GM12878 (cell line): ENCODE data around the gene EML5. TPM values are rescaled to one million over a fixed set of nuclear protein-coding genes. Genes with fewer than 3 reads are reported as not detected.

Experiments used
- ATAC-seq: fragments of 200-7000 bp; cut with Tn5 transposase; 3 replicates; pipeline ENCODE4 v1.9.1; 2020; ENCODE audit warnings: mild to moderate bottlenecking, moderate library complexity
- BruUV-seq: library from RNA; stranded (reverse); fragments of 400-500 nt; replicated peaks from 2 replicates; lab custom pipeline; 2021; lab: Mats Ljungman, UMichigan
- CTCF ChIA-PET: fragments of 300-600 bp; sonication (Branson Sonifier 250); formaldehyde crosslinking; extraction: SDS; loops from one replicate; lab custom pipeline; 2021; ENCODE audit warnings: inconsistent platforms; lab: Yijun Ruan, JAX
- POLR2A ChIA-PET: fragments of 350-600 bp; formaldehyde crosslinking; extraction: SDS; loops from one replicate; lab custom pipeline; 2021; ENCODE audit warnings: inconsistent platforms; lab: Charles Lee
- RAD21 ChIA-PET: fragments of 300-600 bp; sonication (Branson Sonifier 250); formaldehyde crosslinking; loops from one replicate; lab custom pipeline; 2023; ENCODE audit warnings: antibody characterized with exemption; ENCODE audit not compliant: unreplicated experiment; lab: Charles Lee
- SMC1A ChIA-PET: fragments of 300-600 bp; sonication (Branson Sonifier 250); formaldehyde crosslinking; loops from one replicate; lab custom pipeline; 2023; ENCODE audit not compliant: unreplicated experiment, uncharacterized antibody; lab: Charles Lee
- DNase-seq: peaks from one replicate; pipeline ENCODE4 v3.0.0-alpha.2; 2011; ENCODE audit warnings: low read depth, low spot score
- FAIRE-seq: peaks from 3 replicates; lab custom pipeline; 2011; peaks lifted over from hg19 to GRCh38; lab: Jason Lieb, UNC
- H2AFZ ChIP-seq: 2 replicates; pipeline ENCODE4 v1.6.0; 2011; ENCODE audit warnings: low read depth, low read length, control low read depth; ENCODE audit not compliant: control insufficient read depth
- H3K27ac ChIP-seq: 2 replicates; pipeline ENCODE4 v1.5.1; 2011; ENCODE audit warnings: control low read depth; ENCODE audit not compliant: control insufficient read depth, insufficient read depth
- H3K27me3 ChIP-seq, 2 experiments: replicated peaks in 1 of 2; 2 replicates each; pipeline versions ENCODE4 v1.6.0 to v1.6.1; 2011; ENCODE audit warnings: low read length in 1 of 2; ENCODE audit not compliant: control insufficient read depth in 2 of 2, insufficient read depth in 2 of 2
- H3K36me3 ChIP-seq, 2 experiments: 2 replicates each; pipeline ENCODE4 v1.5.1; 2011; ENCODE audit warnings: low read length in 1 of 2; ENCODE audit not compliant: control insufficient read depth in 2 of 2, insufficient read depth in 2 of 2
- H3K4me1 ChIP-seq: 2 replicates; pipeline ENCODE4 v1.6.1; 2011; ENCODE audit warnings: mild to moderate bottlenecking, low read length, moderate library complexity, mixed read lengths; ENCODE audit not compliant: control insufficient read depth, insufficient read depth
- H3K4me2 ChIP-seq: 2 replicates; pipeline ENCODE4 v1.6.0; 2011; ENCODE audit warnings: control low read depth; ENCODE audit not compliant: control insufficient read depth, insufficient read depth
- H3K4me3 ChIP-seq: fragments of 200-600 bp; sonication (generic); 2 replicates; pipeline ENCODE4 v1.5.1; 2016
- H3K79me2 ChIP-seq: 2 replicates; pipeline ENCODE4 v1.6.0; 2011; ENCODE audit warnings: low read length; ENCODE audit not compliant: control insufficient read depth, insufficient read depth
- H3K9ac ChIP-seq: 2 replicates; pipeline ENCODE4 v1.8.0; 2011; ENCODE audit warnings: low read length, control low read depth, mixed read lengths; ENCODE audit not compliant: control insufficient read depth, insufficient read depth
- H3K9me3 ChIP-seq: replicated peaks from 3 replicates; pipeline ENCODE4 v1.5.1; 2011; ENCODE audit warnings: mild to moderate bottlenecking, low read length; ENCODE audit not compliant: control insufficient read depth, insufficient read depth
- H4K20me1 ChIP-seq: 2 replicates; pipeline ENCODE4 v1.6.0; 2011; ENCODE audit not compliant: control insufficient read depth, insufficient read depth
- CEBPZ ChIP-seq: fragments of 150-350 bp; IDR thresholded peaks from 2 replicates; pipeline ENCODE4 v1.6.1; 2016; ENCODE audit warnings: low read depth, low read length
- CUX1 ChIP-seq: IDR thresholded peaks from 2 replicates; pipeline ENCODE4 v1.6.1; 2012; ENCODE audit warnings: improper control_type of control experiment, low read depth, low read length; ENCODE audit not compliant: insufficient replicate concordance
- DPF2 ChIP-seq: fragments of 450-650 bp; IDR thresholded peaks from 2 replicates; pipeline ENCODE4 v1.6.1; 2017; ENCODE audit warnings: mild to moderate bottlenecking
- MTA2 ChIP-seq: fragments of 450-650 bp; IDR thresholded peaks from 2 replicates; pipeline ENCODE4 v1.6.1; 2016; ENCODE audit warnings: low read depth, mild to moderate bottlenecking, moderate library complexity
- WGBS: methylation state at CpG from one replicate; pipeline ENCODE4 v1.1.6; 2016; ENCODE audit warnings: low lambda C conversion rate; ENCODE audit not compliant: insufficient replicate concordance, insufficient coverage; ENCODE audit errors: missing lambda C conversion rate; 5-methylcytosine and 5-hydroxymethylcytosine counted together
- in situ Hi-C: fragments of 300-500 bp; cut with MboI; formaldehyde crosslinking; loops from 9 replicates; pipeline ENCODE4 v1.14.3; 2018; ENCODE audit warnings: mixed read lengths
- intact Hi-C: fragments of 100-400 bp; cut with micrococcal nuclease; formaldehyde crosslinking; loops from one replicate; pipeline ENCODE4 v1.14.2; 2022; ENCODE audit not compliant: unreplicated experiment
- polyA plus RNA-seq, 11 experiments: library from polyadenylated mRNA; depleted of rRNA in 4 of 11; unstranded in 6 of 11; stranded (reverse) in 5 of 11; fragments of >200 nt; fragmentation: Nextera tagmentation in 4 of 11; fragmentation: Illumina TruSeq in 1 of 11; extraction: Ambion mirVana in 4 of 11; extraction: Trizol in 1 of 11; gene quantifications; 1 replicate in 1 of 11; 2 replicates in 10 of 11; pipeline versions ENCODE4 v1.2.1 to v1.2.3, GENCODE V29; 2011 to 2016; ENCODE audit warnings: inconsistent platforms in 2 of 11, missing spikeins in 2 of 11, low read depth in 1 of 11
- total RNA-seq, 4 experiments: library from RNA; depleted of rRNA in 3 of 4; stranded (reverse); fragments of >200 nt in 3 of 4; fragmentation: Illumina TruSeq in 1 of 4; extraction: Trizol in 1 of 4; gene quantifications; 2 replicates each; pipeline versions ENCODE4 v1.2.1 to v1.2.3, GENCODE V29; 2013 to 2021
- TF ChIP-seq, protein P1 (sequence below): fragments of 450-650 bp; IDR thresholded peaks from 2 replicates; pipeline ENCODE4 v1.6.1; 2016; ENCODE audit warnings: mild to moderate bottlenecking, moderate library complexity, borderline replicate concordance
- TF ChIP-seq, protein P2 (sequence below): IDR thresholded peaks from 2 replicates; pipeline ENCODE4 v1.6.1; 2012; ENCODE audit warnings: low read depth, low read length, improper control_type of control experiment

EML5 gene
- total and polyA plus RNA-seq, 10 of the 15 experiments (the other 5 are each of a cell fraction or from before 2014, with no cell fraction given) = 0.08 to 0.35 (median 0.22) TPM; not detected in 1

- no peak overlapping the region for H2AFZ ChIP-seq
- RAD21 ChIA-PET = no interaction called here
- H3K9me3 ChIP-seq = no peaks in the 10 kb centered on the region
- FAIRE-seq (no peak), DNase-seq (no peak), ATAC-seq (no peak)
- H3K79me2 ChIP-seq = no peaks in the 10 kb centered on the region
- no peak overlapping the region for H3K4me2 ChIP-seq
- intact Hi-C loops = no loop called here
- CTCF ChIA-PET = no interaction called here
- no peaks in the 10 kb centered on the region for H3K4me1 ChIP-seq
- no peak overlapping the region for H3K9ac ChIP-seq
- H3K27ac ChIP-seq = no peak overlapping the region
- H3K4me3 ChIP-seq = no peak overlapping the region
- no peaks in the 10 kb centered on the region for H3K36me3 ChIP-seq
- no peaks in the 10 kb centered on the region for H3K27me3 ChIP-seq
- POLR2A ChIA-PET = no interaction called here
- SMC1A ChIA-PET = no interaction called here
- BruUV-seq = no TSS peak
- H4K20me1 ChIP-seq = no peaks in the 10 kb centered on the region
- in situ Hi-C loops = no loop called here
- 78% methylated on average over 2 of the region's 2 CpGs for WGBS
- TF ChIP-seq CEBPZ (no peak), CUX1 (no peak), MTA2 (no peak), DPF2 (no peak)
- TF ChIP-seq, protein P1, sequence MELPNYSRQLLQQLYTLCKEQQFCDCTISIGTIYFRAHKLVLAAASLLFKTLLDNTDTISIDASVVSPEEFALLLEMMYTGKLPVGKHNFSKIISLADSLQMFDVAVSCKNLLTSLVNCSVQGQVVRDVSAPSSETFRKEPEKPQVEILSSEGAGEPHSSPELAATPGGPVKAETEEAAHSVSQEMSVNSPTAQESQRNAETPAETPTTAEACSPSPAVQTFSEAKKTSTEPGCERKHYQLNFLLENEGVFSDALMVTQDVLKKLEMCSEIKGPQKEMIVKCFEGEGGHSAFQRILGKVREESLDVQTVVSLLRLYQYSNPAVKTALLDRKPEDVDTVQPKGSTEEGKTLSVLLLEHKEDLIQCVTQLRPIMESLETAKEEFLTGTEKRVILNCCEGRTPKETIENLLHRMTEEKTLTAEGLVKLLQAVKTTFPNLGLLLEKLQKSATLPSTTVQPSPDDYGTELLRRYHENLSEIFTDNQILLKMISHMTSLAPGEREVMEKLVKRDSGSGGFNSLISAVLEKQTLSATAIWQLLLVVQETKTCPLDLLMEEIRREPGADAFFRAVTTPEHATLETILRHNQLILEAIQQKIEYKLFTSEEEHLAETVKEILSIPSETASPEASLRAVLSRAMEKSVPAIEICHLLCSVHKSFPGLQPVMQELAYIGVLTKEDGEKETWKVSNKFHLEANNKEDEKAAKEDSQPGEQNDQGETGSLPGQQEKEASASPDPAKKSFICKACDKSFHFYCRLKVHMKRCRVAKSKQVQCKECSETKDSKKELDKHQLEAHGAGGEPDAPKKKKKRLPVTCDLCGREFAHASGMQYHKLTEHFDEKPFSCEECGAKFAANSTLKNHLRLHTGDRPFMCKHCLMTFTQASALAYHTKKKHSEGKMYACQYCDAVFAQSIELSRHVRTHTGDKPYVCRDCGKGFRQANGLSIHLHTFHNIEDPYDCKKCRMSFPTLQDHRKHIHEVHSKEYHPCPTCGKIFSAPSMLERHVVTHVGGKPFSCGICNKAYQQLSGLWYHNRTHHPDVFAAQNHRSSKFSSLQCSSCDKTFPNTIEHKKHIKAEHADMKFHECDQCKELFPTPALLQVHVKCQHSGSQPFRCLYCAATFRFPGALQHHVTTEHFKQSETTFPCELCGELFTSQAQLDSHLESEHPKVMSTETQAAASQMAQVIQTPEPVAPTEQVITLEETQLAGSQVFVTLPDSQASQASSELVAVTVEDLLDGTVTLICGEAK = no peak
- TF ChIP-seq, protein P2, sequence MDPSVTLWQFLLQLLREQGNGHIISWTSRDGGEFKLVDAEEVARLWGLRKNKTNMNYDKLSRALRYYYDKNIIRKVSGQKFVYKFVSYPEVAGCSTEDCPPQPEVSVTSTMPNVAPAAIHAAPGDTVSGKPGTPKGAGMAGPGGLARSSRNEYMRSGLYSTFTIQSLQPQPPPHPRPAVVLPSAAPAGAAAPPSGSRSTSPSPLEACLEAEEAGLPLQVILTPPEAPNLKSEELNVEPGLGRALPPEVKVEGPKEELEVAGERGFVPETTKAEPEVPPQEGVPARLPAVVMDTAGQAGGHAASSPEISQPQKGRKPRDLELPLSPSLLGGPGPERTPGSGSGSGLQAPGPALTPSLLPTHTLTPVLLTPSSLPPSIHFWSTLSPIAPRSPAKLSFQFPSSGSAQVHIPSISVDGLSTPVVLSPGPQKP = no peak
Observed at GRCh38 chr14:88804035-88804434, 11.3 kb upstream of the EML5 start.
